ENCODE measurements around the gene SLC16A1.

The SLC16A1 gene

GRCh38 chr1:112877750-112878149 lies 78.2 kb downstream of the SLC16A1 start:
- DNase-seq: no peak

- no peak for DNase-seq
These were observed 79.7 kb downstream of the SLC16A1 start for GRCh38 chr1:112876315-112876714.

GRCh38 chr1:112872551-112872962 lies 83.4 kb downstream of the SLC16A1 start:
- DNase-seq: no peak

- DNase-seq: no peak
These were observed 84.9 kb downstream of the SLC16A1 start for GRCh38 chr1:112870887-112871646.

- DNase-seq: no peak
These were observed 86.1 kb downstream of the SLC16A1 start for GRCh38 chr1:112869895-112870294.

- DNase-seq: no peak
These were observed 87.8 kb downstream of the SLC16A1 start for GRCh38 chr1:112868191-112868590.

GRCh38 chr1:112866981-112867380 lies 89.0 kb downstream of the SLC16A1 start:
- DNase-seq: no peak

- no peak for DNase-seq
These were observed 89.8 kb downstream of the SLC16A1 start for GRCh38 chr1:112866151-112866550.

- no peak for DNase-seq
These were observed 93.1 kb downstream of the SLC16A1 start for GRCh38 chr1:112862753-112863426.

Measured in NCI-H1930 (cell line).